ENCODE results near the gene GPR171. TPM values are rescaled to one million over a fixed set of nuclear protein-coding genes. Genes with fewer than 3 reads are reported as not detected.

GPR171 gene
- total RNA-seq, 4 donors from 2014 or later, result 0.56 TPM; not detected in 3

DNA sequence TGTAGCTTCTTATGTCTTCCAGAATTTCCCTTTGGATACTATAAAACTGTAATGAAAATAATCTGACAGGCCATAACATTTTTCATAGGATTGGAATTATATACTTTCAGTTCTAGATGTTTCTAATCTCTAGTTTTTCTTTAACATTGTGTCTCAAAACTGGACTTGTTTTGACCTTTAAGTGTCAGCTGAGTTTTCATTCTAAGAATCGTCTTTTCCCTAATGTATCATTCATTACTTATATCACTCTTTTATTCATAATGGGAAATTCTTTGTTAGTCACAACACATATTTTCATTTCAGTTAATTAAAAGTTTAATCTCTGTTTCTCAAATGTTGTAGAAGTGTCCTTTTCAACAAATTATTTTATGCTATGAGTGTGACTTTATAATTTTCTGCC lies 11.9 kb downstream of the GPR171 start:
- intact Hi-C loops (cut with DNase I; ENCODE audit: low total_unique reads), result no loop called here
- in situ Hi-C loops (cut with MboI; ENCODE audit: low sequenced_read_pairs in 4 of 4), result no loop called here
- no peak for DNase-seq
- no peaks in the 10 kb centered on the region for H3K36me3 ChIP-seq
- no peaks in the 10 kb centered on the region for H3K4me1 ChIP-seq
- H3K27me3 ChIP-seq, result no peaks in the 10 kb centered on the region
- H3K9me3 ChIP-seq, result no peaks in the 10 kb centered on the region
- TF ChIP-seq POLR2A (IDR thresholded peaks at IDR 0.05), result no peak
- TF ChIP-seq, protein P1, sequence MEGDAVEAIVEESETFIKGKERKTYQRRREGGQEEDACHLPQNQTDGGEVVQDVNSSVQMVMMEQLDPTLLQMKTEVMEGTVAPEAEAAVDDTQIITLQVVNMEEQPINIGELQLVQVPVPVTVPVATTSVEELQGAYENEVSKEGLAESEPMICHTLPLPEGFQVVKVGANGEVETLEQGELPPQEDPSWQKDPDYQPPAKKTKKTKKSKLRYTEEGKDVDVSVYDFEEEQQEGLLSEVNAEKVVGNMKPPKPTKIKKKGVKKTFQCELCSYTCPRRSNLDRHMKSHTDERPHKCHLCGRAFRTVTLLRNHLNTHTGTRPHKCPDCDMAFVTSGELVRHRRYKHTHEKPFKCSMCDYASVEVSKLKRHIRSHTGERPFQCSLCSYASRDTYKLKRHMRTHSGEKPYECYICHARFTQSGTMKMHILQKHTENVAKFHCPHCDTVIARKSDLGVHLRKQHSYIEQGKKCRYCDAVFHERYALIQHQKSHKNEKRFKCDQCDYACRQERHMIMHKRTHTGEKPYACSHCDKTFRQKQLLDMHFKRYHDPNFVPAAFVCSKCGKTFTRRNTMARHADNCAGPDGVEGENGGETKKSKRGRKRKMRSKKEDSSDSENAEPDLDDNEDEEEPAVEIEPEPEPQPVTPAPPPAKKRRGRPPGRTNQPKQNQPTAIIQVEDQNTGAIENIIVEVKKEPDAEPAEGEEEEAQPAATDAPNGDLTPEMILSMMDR (IDR thresholded peaks at IDR 0.05 in 4 of 5, conservative IDR thresholded peaks at IDR 0.05 in 1 of 5), result no peak
- H3K4me3 ChIP-seq, result no peak overlapping the region
- no peak overlapping the region for H3K27ac ChIP-seq
- no peak for ATAC-seq

GRCh38 chr3:151183265-151183671 lies 19.7 kb downstream of the GPR171 start:
- intact Hi-C loops (cut with DNase I; ENCODE audit: low total_unique reads), result no loop called here

DNA sequence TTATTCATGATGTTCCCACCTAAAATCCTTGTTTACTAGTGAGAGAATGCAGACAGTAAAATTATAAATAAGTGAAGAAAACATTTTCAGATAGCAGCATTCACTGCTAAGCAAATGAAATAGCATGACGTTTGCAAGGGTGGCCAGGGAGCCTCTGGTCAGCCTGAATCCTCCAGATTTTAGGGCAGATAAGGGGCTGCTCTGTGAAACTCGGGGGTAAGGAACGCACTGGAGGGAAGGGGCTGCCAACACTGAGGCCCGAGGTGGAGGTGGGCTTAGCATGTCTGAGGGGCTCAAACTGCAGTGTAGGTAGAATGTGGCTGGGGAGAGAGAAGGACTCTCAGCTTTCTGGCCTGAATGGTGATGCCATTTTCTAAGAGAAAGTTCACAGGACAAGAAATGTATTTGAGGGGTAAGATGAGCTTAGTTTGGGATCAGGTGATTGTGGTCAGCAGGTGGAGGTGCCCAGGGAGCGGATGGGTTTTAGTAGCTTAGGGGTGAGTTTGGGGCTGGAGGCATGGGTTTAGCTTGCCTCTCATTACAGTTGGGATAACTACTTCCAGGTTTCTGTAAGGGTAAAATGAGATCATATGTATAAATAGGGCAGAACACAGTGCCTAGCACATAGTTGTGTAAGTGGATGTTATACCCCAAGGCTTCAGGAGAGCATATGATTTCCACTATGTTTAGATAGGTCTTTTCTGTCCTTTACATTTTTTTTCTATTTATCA lies 20.5 kb downstream of the GPR171 start:
- TF ChIP-seq POLR2A (IDR thresholded peaks at IDR 0.05), result no peak
- TF ChIP-seq, protein P1 (IDR thresholded peaks at IDR 0.05 in 4 of 5, conservative IDR thresholded peaks at IDR 0.05 in 1 of 5), result no peak
- ATAC-seq (peak; percentile 94), DNase-seq (no peak)
- Histone ChIP-seq H3K27me3 (no peaks in the 10 kb centered on the region), H3K36me3 (no peaks in the 10 kb centered on the region), H3K4me1 (peaks cover 0 to 14% of the 10 kb centered on the region in 2 donors), H3K9me3 (no peaks in the 10 kb centered on the region), H3K27ac (peak overlapping the region in 2 of 4 donors; percentile 14 to 15), H3K4me3 (no peak overlapping the region)
- intact Hi-C loops (cut with DNase I; ENCODE audit: low total_unique reads) (no loop called here), in situ Hi-C loops (cut with MboI; ENCODE audit: low sequenced_read_pairs in 4 of 4) (no loop called here)

More at GRCh38 chr3:151183265-151183671, 19.7 kb downstream of the GPR171 start:
- Histone ChIP-seq H3K27me3 (no peaks in the 10 kb centered on the region), H3K36me3 (no peaks in the 10 kb centered on the region), H3K27ac (peak overlapping the region in 2 of 4 donors; percentile 5 to 29), H3K9me3 (no peaks in the 10 kb centered on the region), H3K4me3 (no peak overlapping the region), H3K4me1 (peaks cover 0 to 14% of the 10 kb centered on the region in 2 donors)
- DNase-seq (no peak), ATAC-seq (peak; percentile 16 to 54)
- in situ Hi-C loops (cut with MboI; ENCODE audit: low sequenced_read_pairs in 4 of 4), result no loop called here
- TF ChIP-seq, protein P1 (IDR thresholded peaks at IDR 0.05 in 4 of 5, conservative IDR thresholded peaks at IDR 0.05 in 1 of 5), result no peak

GRCh38 chr3:151178208-151178845 lies 24.7 kb downstream of the GPR171 start:
- ATAC-seq (no peak), DNase-seq (no peak)
- H3K4me1 ChIP-seq, result peaks cover 0 to 10% of the 10 kb centered on the region in 2 donors
- no peaks in the 10 kb centered on the region for H3K9me3 ChIP-seq
- no peak for TF ChIP-seq POLR2A (IDR thresholded peaks at IDR 0.05)
- TF ChIP-seq, protein P1 (IDR thresholded peaks at IDR 0.05 in 4 of 5, conservative IDR thresholded peaks at IDR 0.05 in 1 of 5), result no peak
- intact Hi-C loops (cut with DNase I; ENCODE audit: low total_unique reads) (no loop called here), in situ Hi-C loops (cut with MboI; ENCODE audit: low sequenced_read_pairs in 4 of 4) (no loop called here)
- no peaks in the 10 kb centered on the region for H3K27me3 ChIP-seq
- H3K27ac ChIP-seq, result no peak overlapping the region
- H3K4me3 ChIP-seq, result no peak overlapping the region
- H3K36me3 ChIP-seq, result no peaks in the 10 kb centered on the region

Data from gastrocnemius medialis (tissue), 4 donors.